ENCODE data around the gene GTF2A2. TPM values are rescaled to one million over a fixed set of nuclear protein-coding genes. Genes with fewer than 3 reads are reported as not detected.
"Not testable (repeated sequence)": the region's sequence is repeated elsewhere in the genome, so short reads cannot be mapped to it uniquely, and the experiment has no call there.

GTF2A2 gene
- total RNA-seq, 4 donors from 2014 or later, result 7.7 to 26.5 (median 15.4) TPM

- Histone ChIP-seq H3K27me3 (no peaks in the 10 kb centered on the region), H3K9me3 (no peaks in the 10 kb centered on the region), H3K4me1 (peaks cover 2% of the 10 kb centered on the region), H3K36me3 (peaks cover 45% of the 10 kb centered on the region), H3K4me3 (no peak overlapping the region), H3K27ac (no peak overlapping the region)
- TF ChIP-seq POLR2A (IDR thresholded peaks at IDR 0.05), result no peak
- no peak for TF ChIP-seq POLR2AphosphoS5 (IDR thresholded peaks at IDR 0.05)
- TF ChIP-seq CTCF (IDR thresholded peaks at IDR 0.05), result no peak
- no peak for TF ChIP-seq EP300 (IDR thresholded peaks at IDR 0.05)
- no peak for DNase-seq (ENCODE audit: low spot score in 2 of 2)
- WGBS, result 96% methylated on average over 1 of the region's 1 CpG
Measured at GRCh38 chr15:59647085-59647484, 10.2 kb downstream of the GTF2A2 start.

DNA sequence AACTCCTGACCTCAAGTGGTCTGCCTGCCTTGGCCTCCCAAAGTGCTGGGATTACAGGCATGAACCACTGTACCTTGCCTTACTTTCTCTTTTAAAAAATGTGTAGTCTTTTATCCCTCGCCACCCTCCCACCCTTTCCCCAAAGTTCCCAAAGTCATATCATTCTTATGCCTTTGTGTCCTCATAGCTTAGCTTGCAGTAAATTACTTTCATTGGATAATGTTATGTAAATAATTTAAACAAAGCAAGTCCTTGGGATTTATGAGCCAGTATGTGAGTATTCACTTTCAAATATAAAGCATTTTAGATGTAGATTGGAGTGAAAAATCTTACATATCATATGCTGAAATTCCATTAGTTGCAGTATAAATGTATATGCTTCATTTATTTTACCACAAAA lies 11.0 kb downstream of the GTF2A2 start:
- H3K4me3 ChIP-seq, result no peak overlapping the region
- DNase-seq (ENCODE audit: low spot score in 2 of 2), result no peak
- no peaks in the 10 kb centered on the region for H3K9me3 ChIP-seq
- H3K36me3 ChIP-seq, result peaks cover 42% of the 10 kb centered on the region
- no peaks in the 10 kb centered on the region for H3K27me3 ChIP-seq
- TF ChIP-seq POLR2AphosphoS5 (IDR thresholded peaks at IDR 0.05) (no peak), POLR2A (IDR thresholded peaks at IDR 0.05) (no peak), EP300 (IDR thresholded peaks at IDR 0.05) (no peak), CTCF (IDR thresholded peaks at IDR 0.05) (no peak)
- H3K4me1 ChIP-seq, result peaks cover 2% of the 10 kb centered on the region
- WGBS, result 97% methylated on average over 1 of the region's 1 CpG
- no peak overlapping the region for H3K27ac ChIP-seq

DNA sequence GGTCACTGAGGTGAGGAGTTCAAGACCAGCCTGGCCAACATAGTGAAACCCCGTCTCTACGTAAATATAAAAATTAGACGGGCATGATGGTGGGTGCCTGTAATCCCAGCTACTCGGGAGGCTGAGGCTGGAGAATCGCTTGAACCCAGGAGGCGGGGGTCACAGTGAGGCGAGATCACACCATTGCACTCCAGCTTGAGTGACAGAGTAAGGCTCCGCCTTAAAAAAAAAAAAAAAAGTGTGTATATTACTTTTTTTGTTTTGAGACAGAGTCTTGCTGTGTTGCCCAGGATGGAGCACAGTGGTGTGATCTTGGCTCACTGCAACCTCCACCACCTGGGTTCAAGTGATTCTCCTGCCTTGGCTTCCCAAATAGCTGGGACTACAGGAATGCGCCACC lies 11.5 kb downstream of the GTF2A2 start:
- WGBS, result 96% methylated on average over 9 of the region's 9 CpGs
- H3K27ac ChIP-seq, result not testable (repeated sequence)
- H3K36me3 ChIP-seq, result peaks cover 40% of the 10 kb centered on the region

DNA sequence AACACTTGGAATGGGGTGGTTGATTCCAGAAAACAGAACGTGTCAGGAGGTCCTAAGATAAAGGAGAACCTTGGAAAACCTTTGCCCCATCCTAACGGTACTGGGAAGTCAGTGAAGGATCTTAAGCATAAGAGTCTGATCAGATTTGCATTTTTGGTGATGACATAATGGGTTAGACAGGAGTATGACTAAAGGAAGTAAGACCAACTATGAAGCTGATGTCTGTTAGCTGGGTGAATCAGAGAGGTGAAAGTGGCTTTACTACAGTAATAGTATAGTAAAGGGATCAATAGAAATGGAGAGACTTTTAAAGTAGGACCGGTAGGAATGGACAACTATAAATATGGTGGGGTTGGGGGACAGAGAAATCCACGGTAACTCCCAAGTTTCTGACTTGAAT lies 12.6 kb downstream of the GTF2A2 start:
- H3K27ac ChIP-seq, result no peak overlapping the region
- H3K9me3 ChIP-seq, result no peaks in the 10 kb centered on the region
- H3K4me3 ChIP-seq, result no peak overlapping the region
- TF ChIP-seq POLR2AphosphoS5 (IDR thresholded peaks at IDR 0.05), result no peak
- TF ChIP-seq EP300 (IDR thresholded peaks at IDR 0.05), result no peak
- no peak for TF ChIP-seq CTCF (IDR thresholded peaks at IDR 0.05)
- no peak for TF ChIP-seq POLR2A (IDR thresholded peaks at IDR 0.05)
- WGBS, result 88% methylated on average over 4 of the region's 4 CpGs
- peaks cover 35% of the 10 kb centered on the region for H3K36me3 ChIP-seq
- no peak for DNase-seq (ENCODE audit: low spot score in 2 of 2)
- H3K27me3 ChIP-seq, result no peaks in the 10 kb centered on the region
- no peaks in the 10 kb centered on the region for H3K4me1 ChIP-seq

More for the DNA sequence above, 11.5 kb downstream of the GTF2A2 start:
- not testable (repeated sequence) for H3K9me3 ChIP-seq; H3K27me3 ChIP-seq; DNase-seq (ENCODE audit: low spot score in 2 of 2); H3K4me3 ChIP-seq; H3K4me1 ChIP-seq

GRCh38 chr15:59642351-59642750 lies 15.0 kb downstream of the GTF2A2 start:
- Histone ChIP-seq H3K4me1 (no peaks in the 10 kb centered on the region), H3K9me3 (no peaks in the 10 kb centered on the region), H3K4me3 (no peak overlapping the region), H3K36me3 (peaks cover 45% of the 10 kb centered on the region), H3K27ac (no peak overlapping the region), H3K27me3 (no peaks in the 10 kb centered on the region)
- no peak for TF ChIP-seq POLR2AphosphoS5 (IDR thresholded peaks at IDR 0.05)
- TF ChIP-seq POLR2A (IDR thresholded peaks at IDR 0.05), result no peak
- TF ChIP-seq EP300 (IDR thresholded peaks at IDR 0.05), result no peak
- 86% methylated on average over 2 of the region's 2 CpGs for WGBS
- DNase-seq (ENCODE audit: low spot score in 2 of 2), result no peak

GRCh38 chr15:59637507-59637906 lies 19.8 kb downstream of the GTF2A2 start:
- WGBS, result 85% methylated on average over 2 of the region's 2 CpGs
- not testable (repeated sequence) for H3K4me1 ChIP-seq; H3K4me3 ChIP-seq; H3K27me3 ChIP-seq; H3K9me3 ChIP-seq; DNase-seq (ENCODE audit: low spot score in 2 of 2); H3K27ac ChIP-seq
- peaks cover 30% of the 10 kb centered on the region for H3K36me3 ChIP-seq

DNA sequence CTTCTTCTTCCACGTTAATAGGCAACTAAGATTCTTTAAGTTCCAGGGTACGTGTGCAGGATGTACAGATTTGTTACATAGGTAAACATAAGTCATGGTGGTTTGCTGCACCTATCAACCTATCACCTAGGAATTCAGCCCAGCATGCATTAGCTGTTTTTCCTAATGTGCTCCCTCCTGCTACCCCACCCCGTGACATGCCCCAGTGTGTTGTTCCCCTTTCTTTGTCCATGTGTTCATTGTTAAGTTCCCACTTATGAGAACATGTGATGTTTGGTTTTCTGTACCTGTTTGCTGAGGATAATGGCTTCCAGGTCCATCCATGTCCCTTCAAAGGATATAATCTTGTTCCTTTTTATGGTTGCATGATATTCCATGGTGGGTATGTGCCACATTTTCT lies 21.1 kb downstream of the GTF2A2 start:
- TF ChIP-seq POLR2AphosphoS5 (IDR thresholded peaks at IDR 0.05), result no peak
- TF ChIP-seq POLR2A (IDR thresholded peaks at IDR 0.05), result no peak
- no peak for TF ChIP-seq EP300 (IDR thresholded peaks at IDR 0.05)
- no peak for TF ChIP-seq CTCF (IDR thresholded peaks at IDR 0.05)

More for the DNA sequence above, 21.1 kb downstream of the GTF2A2 start:
- Histone ChIP-seq H3K4me3 (no peak overlapping the region), H3K9me3 (no peaks in the 10 kb centered on the region), H3K36me3 (peaks cover 26% of the 10 kb centered on the region), H3K27ac (no peak overlapping the region), H3K4me1 (no peaks in the 10 kb centered on the region), H3K27me3 (no peaks in the 10 kb centered on the region)
- DNase-seq (ENCODE audit: low spot score in 2 of 2), result no peak
- 88% methylated on average over 3 of the region's 3 CpGs for WGBS
